Thyroid gland (tissue), 4 donors: ENCODE data around the gene SRSF5. TPM values are rescaled to one million over a fixed set of nuclear protein-coding genes. Genes with fewer than 3 reads are reported as not detected.
"Not testable (repeated sequence)": the region's sequence is repeated elsewhere in the genome, so short reads cannot be mapped to it uniquely, and the experiment has no call there.

ENCODE experiments used
- DNase-seq, 2 donors: peaks; one replicate each; pipeline ENCODE4 v3.0.0-alpha.2; 2019
- H3K27ac ChIP-seq, 3 donors: fragments of 200-600 bp; sonication (generic); 1 replicate in 2 of 3; 2 replicates in 1 of 3; pipeline ENCODE4 v1.5.1; 2016 to 2019; ENCODE audit warnings: mild to moderate bottlenecking in 1 of 3, moderate library complexity in 1 of 3
- H3K27me3 ChIP-seq: fragments of 200-600 bp; sonication (generic); one replicate; pipeline ENCODE4 v1.5.1; 2019
- H3K36me3 ChIP-seq, 2 donors: fragments of 200-600 bp; sonication (generic); one replicate each; pipeline ENCODE4 v1.5.1; 2016 to 2019
- H3K4me1 ChIP-seq, 2 donors: fragments of 200-600 bp; sonication (generic); one replicate each; pipeline ENCODE4 v1.5.1; 2017 to 2019
- H3K4me3 ChIP-seq, 3 donors: fragments of 200-600 bp; sonication (generic); replicated peaks in 1 of 3; 1 replicate in 2 of 3; 2 replicates in 1 of 3; pipeline ENCODE4 v1.5.1; 2016; ENCODE audit warnings: mild to moderate bottlenecking in 1 of 3
- H3K9me3 ChIP-seq: fragments of 200-600 bp; sonication (generic); one replicate; pipeline ENCODE4 v1.5.1; 2017
- POLR2A ChIP-seq, 2 donors: fragments of 450-650 bp; IDR thresholded peaks; one replicate each; pipeline ENCODE4 v1.6.1; 2017; ENCODE audit warnings: antibody characterized with exemption in 2 of 2, mild to moderate bottlenecking in 2 of 2, moderate library complexity in 1 of 2
- WGBS, 2 donors: methylation state at CpG; one replicate each; pipeline ENCODE4 v1.1.5; 2017; 5-methylcytosine and 5-hydroxymethylcytosine counted together
- intact Hi-C: fragments of 100-400 bp; cut with DNase I; formaldehyde crosslinking; loops from one replicate; pipeline ENCODE4 v1.15.1; 2023
- total RNA-seq, 4 donors: library from RNA; depleted of rRNA; stranded (reverse); fragments of >200 nt; gene quantifications; one replicate each; pipeline ENCODE4 v1.2.3, GENCODE V29; 2016
- TF ChIP-seq, protein P1 (sequence below), 6 experiments: fragments of 200-600 bp in 3 of 6; fragments of 450-650 bp in 3 of 6; sonication (generic) in 3 of 6; IDR thresholded peaks; one replicate each; pipeline ENCODE4 v1.5.1; 2016 to 2019; ENCODE audit warnings: antibody characterized with exemption in 6 of 6, mild to moderate bottlenecking in 2 of 6, inconsistent platforms in 1 of 6, moderate library complexity in 1 of 6

Gene SRSF5
- total RNA-seq, 4 donors from 2014 or later: 326 to 969 (median 539) TPM

DNA sequence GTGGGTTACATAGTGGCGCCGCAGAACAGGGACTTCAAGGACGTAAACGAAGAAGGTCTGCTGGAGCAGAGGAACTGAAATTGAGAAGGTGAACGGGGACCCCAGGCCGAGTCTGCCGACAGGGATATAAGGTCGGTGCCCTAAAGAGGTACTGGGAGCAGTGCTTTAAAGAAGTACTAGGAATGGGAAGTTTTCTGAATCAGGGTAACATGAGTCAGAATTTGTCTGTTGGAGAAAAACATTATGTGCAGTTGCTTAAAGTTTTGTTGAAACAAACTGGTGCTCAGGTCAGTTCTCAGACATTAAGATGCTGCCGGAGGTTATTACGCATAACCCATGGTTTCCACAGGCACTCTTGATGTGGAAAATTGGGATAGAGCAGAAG is 44.9 kb downstream of the SRSF5 start:
- DNase-seq: no peak
- no peak for TF ChIP-seq POLR2A (IDR thresholded peaks at IDR 0.05)
- TF ChIP-seq, protein P1, sequence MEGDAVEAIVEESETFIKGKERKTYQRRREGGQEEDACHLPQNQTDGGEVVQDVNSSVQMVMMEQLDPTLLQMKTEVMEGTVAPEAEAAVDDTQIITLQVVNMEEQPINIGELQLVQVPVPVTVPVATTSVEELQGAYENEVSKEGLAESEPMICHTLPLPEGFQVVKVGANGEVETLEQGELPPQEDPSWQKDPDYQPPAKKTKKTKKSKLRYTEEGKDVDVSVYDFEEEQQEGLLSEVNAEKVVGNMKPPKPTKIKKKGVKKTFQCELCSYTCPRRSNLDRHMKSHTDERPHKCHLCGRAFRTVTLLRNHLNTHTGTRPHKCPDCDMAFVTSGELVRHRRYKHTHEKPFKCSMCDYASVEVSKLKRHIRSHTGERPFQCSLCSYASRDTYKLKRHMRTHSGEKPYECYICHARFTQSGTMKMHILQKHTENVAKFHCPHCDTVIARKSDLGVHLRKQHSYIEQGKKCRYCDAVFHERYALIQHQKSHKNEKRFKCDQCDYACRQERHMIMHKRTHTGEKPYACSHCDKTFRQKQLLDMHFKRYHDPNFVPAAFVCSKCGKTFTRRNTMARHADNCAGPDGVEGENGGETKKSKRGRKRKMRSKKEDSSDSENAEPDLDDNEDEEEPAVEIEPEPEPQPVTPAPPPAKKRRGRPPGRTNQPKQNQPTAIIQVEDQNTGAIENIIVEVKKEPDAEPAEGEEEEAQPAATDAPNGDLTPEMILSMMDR (IDR thresholded peaks at IDR 0.05): no peak
- intact Hi-C loops: no loop called here
- H3K9me3 ChIP-seq: no peaks in the 10 kb centered on the region
- H3K4me1 ChIP-seq: no peaks in the 10 kb centered on the region
- WGBS, 2 donors: 88 to 93% methylated on average over 10 of the region's 10 CpGs
- no peaks in the 10 kb centered on the region for H3K27me3 ChIP-seq
- H3K27ac ChIP-seq: no peak overlapping the region
- no peaks in the 10 kb centered on the region for H3K36me3 ChIP-seq
- H3K4me3 ChIP-seq: no peak overlapping the region

GRCh38 chr14:69812711-69813110 is 45.8 kb downstream of the SRSF5 start:
- Histone ChIP-seq H3K27me3 (no peaks in the 10 kb centered on the region), H3K4me3 (no peak overlapping the region), H3K27ac (no peak overlapping the region), H3K9me3 (no peaks in the 10 kb centered on the region), H3K4me1 (no peaks in the 10 kb centered on the region), H3K36me3 (no peaks in the 10 kb centered on the region)
- 86 to 89% methylated on average over 9 of the region's 9 CpGs for WGBS, 2 donors
- no peak for TF ChIP-seq POLR2A (IDR thresholded peaks at IDR 0.05)
- TF ChIP-seq, protein P1 (IDR thresholded peaks at IDR 0.05): no peak
- intact Hi-C loops: no loop called here
- DNase-seq: no peak

GRCh38 chr14:69813346-69813745 is 46.4 kb downstream of the SRSF5 start:
- H3K27ac ChIP-seq, H3K4me1 ChIP-seq, H3K36me3 ChIP-seq, intact Hi-C loops, H3K27me3 ChIP-seq, H3K4me3 ChIP-seq, DNase-seq, H3K9me3 ChIP-seq: not testable (repeated sequence)
- WGBS, 2 donors: 76 to 89% methylated on average over 6 of the region's 6 CpGs

GRCh38 chr14:69814397-69814796 is 47.5 kb downstream of the SRSF5 start:
- H3K27me3 ChIP-seq: no peaks in the 10 kb centered on the region
- DNase-seq: no peak
- no peak overlapping the region for H3K27ac ChIP-seq
- no peaks in the 10 kb centered on the region for H3K9me3 ChIP-seq
- no peak overlapping the region for H3K4me3 ChIP-seq
- TF ChIP-seq, protein P1 (IDR thresholded peaks at IDR 0.05): no peak
- TF ChIP-seq POLR2A (IDR thresholded peaks at IDR 0.05): no peak
- no peaks in the 10 kb centered on the region for H3K36me3 ChIP-seq
- WGBS, 2 donors: 52 to 65% methylated on average over 3 of the region's 3 CpGs
- peaks cover 0 to 4% of the 10 kb centered on the region in 2 donors for H3K4me1 ChIP-seq
- intact Hi-C loops: no loop called here

DNA sequence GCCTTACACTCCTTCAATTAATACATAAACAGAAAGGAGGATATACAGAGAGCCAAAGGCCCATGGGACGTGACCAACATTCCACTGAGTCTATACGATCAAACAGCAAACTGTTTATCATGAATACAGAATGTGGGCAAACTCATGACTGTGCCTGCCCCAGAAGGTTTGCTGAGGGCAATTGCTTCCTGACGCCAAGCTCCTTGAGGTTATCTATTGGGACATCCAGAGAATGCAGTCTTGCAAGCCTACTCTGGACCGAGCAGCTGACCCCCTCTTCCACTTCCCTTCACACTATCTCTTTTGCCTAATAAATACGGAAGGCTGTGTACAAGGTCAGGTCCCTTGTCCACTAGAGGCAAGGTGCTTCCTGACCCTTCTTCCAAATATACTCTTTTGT is 48.6 kb downstream of the SRSF5 start:
- DNase-seq: no peak
- intact Hi-C loops: no loop called here
- WGBS, 2 donors: 59 to 70% methylated on average over 5 of the region's 5 CpGs
- H3K27ac ChIP-seq: no peak overlapping the region
- no peaks in the 10 kb centered on the region for H3K9me3 ChIP-seq
- no peaks in the 10 kb centered on the region for H3K36me3 ChIP-seq
- no peak overlapping the region for H3K4me3 ChIP-seq
- H3K27me3 ChIP-seq: no peaks in the 10 kb centered on the region
- TF ChIP-seq, protein P1 (IDR thresholded peaks at IDR 0.05): no peak
- TF ChIP-seq POLR2A (IDR thresholded peaks at IDR 0.05): no peak
- H3K4me1 ChIP-seq: peaks cover 0 to 4% of the 10 kb centered on the region in 2 donors

DNA sequence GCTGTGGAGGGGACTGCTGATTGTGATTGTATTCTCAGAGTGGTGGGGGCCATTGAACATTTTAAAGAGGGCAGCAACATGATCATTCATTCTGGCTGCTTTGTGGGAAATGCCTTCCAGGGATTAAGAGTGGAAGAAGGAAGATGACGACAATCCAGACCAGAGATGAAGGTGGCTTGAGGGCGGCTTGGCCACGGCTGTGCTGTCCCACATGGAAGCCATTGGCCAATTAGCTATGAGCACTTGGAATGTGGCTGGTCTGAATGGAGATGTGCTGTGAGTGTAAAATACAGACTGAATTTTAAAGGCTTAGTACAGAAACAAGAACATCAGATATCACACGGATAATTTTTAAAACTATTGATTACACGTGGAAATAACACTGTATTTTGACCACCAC is 49.3 kb downstream of the SRSF5 start:
- H3K36me3 ChIP-seq: no peaks in the 10 kb centered on the region
- H3K4me3 ChIP-seq: no peak overlapping the region
- H3K9me3 ChIP-seq: no peaks in the 10 kb centered on the region
- no peak overlapping the region for H3K27ac ChIP-seq
- 83 to 87% methylated on average over 5 of the region's 5 CpGs for WGBS, 2 donors
- DNase-seq: no peak
- intact Hi-C loops: no loop called here
- TF ChIP-seq, protein P1 (IDR thresholded peaks at IDR 0.05): no peak
- TF ChIP-seq POLR2A (IDR thresholded peaks at IDR 0.05): no peak
- no peaks in the 10 kb centered on the region for H3K27me3 ChIP-seq
- peaks cover 0 to 4% of the 10 kb centered on the region in 2 donors for H3K4me1 ChIP-seq
